Measurements from ENCODE around the gene WRAP53. TPM values are rescaled to one million over a fixed set of nuclear protein-coding genes. Genes with fewer than 3 reads are reported as not detected.

Gene WRAP53
- total RNA-seq, 1 experiment from 2014 or later: 13.8 TPM

DNA sequence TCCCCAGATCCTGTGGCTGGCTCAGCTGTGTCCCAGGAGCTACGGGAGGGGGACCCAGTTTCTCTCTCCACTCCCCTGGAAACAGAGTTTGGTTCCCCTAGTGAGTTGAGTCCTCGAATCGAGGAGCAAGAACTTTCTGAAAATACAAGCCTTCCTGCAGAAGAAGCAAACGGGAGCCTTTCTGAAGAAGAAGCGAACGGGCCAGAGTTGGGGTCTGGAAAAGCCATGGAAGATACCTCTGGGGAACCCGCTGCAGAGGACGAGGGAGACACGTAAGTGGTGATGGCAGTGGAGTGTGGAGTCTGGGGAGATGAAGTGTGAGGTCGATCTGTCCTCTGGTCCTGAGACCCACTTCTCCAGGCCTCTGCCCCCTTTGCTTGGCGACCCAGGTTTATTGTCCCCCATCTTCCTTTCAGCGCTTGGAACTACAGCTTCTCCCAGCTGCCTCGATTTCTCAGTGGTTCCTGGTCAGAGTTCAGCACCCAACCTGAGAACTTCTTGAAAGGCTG, 585 bp downstream of the WRAP53 start:
- H3K36me3 ChIP-seq: peaks cover 23% of the 10 kb centered on the region
- no peaks in the 10 kb centered on the region for H3K27me3 ChIP-seq (replicated peaks)
- H3K4me3 ChIP-seq: peak overlapping the region; percentile 61
- no peaks in the 10 kb centered on the region for H3K9me3 ChIP-seq (replicated peaks)
- no peak for DNase-seq (ENCODE audit: low read depth in 1 of 2, low spot score in 2 of 2)
- peaks cover 18% of the 10 kb centered on the region for H3K4me1 ChIP-seq (replicated peaks)
- peak overlapping the region; percentile 14; the same call in 1 of the 2 replicates for H3K27ac ChIP-seq

DNA sequence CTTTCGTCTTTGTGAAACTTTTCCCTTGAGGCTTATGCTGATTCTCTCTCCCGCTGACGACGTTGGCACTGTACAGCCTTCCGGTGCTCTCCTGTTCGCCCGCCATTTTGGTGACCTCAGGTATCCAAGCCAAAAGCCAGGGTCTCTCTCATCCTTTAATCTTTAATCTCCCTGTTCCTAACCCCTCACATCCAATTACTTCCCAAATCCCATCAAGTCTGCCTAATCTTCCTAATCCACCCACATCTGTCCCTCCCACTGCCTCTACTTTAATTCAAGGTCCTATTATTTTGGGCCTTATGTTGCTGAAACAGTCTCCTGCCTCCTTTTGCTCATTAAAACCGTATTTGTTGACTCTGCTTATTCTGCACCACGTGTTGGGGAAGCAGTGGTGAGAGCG, 7.3 kb downstream of the WRAP53 start:
- Histone ChIP-seq H3K9me3 (replicated peaks) (no peaks in the 10 kb centered on the region), H3K27ac (no peak overlapping the region), H3K36me3 (peaks cover 10% of the 10 kb centered on the region), H3K27me3 (replicated peaks) (no peaks in the 10 kb centered on the region), H3K4me3 (no peak overlapping the region), H3K4me1 (replicated peaks) (no peaks in the 10 kb centered on the region)
- DNase-seq (ENCODE audit: low read depth in 1 of 2, low spot score in 2 of 2): no peak

DNA sequence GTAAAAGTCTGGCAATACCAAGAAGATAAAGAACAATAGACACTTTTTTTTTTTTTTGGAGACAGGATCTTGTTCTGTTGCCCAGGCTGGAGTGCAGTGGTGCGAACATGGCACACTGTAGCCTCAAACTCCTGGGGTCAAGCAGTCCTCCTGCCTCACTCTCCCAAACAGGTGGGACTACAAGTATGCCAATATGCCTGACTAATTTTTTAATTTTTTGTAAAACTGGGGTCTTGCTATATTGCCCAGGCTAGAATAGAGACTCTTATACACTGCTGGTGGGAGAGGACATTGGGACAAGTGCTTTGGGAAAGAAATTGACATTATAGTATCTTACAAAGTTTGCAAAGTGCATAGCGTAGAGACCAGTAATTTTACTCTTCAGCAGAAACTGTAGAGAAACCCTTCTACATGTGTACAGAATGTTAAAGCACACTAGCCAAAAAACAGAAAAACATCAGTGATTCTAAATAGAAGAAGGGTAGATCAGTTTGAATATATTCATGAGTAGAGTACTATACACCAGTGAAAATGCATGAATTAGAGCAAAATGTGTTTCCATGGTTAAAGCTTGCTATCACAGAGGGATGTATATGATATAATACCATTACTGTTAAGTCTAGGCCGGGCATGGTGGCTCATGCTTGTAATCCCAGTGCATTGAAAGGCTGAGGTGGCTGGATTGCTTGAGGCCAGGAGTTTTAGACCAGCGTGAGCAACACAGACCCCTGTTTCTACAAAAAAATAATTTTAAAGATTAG, 9.7 kb downstream of the WRAP53 start:
- no peak for DNase-seq (ENCODE audit: low read depth in 1 of 2, low spot score in 2 of 2)
- H3K4me1 ChIP-seq (replicated peaks): no peaks in the 10 kb centered on the region
- no peak overlapping the region for H3K4me3 ChIP-seq
- H3K27ac ChIP-seq: no peak overlapping the region
- H3K36me3 ChIP-seq: peaks cover 18% of the 10 kb centered on the region
- H3K27me3 ChIP-seq (replicated peaks): no peaks in the 10 kb centered on the region
- no peaks in the 10 kb centered on the region for H3K9me3 ChIP-seq (replicated peaks)

DNA sequence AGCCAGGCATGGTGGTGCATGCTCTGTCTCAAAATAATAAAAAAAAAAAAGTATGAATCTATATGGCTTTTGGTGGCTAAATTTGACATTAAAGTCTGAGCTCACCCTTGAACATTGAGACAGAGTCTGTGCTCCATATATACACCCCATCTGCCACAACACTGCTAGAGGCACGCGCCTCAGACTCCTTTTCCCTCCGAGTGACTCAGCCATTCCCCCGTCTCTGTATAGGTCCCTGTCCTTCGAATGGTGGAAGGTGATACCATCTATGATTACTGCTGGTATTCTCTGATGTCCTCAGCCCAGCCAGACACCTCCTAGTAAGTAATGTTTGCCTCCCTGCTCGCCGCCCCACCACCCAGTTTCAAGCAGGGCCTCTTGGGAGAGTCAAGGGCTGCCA, 12.2 kb downstream of the WRAP53 start:
- Histone ChIP-seq H3K27ac (no peak overlapping the region), H3K4me1 (replicated peaks) (peaks cover 7% of the 10 kb centered on the region), H3K4me3 (no peak overlapping the region), H3K9me3 (replicated peaks) (no peaks in the 10 kb centered on the region), H3K36me3 (peaks cover 12% of the 10 kb centered on the region), H3K27me3 (replicated peaks) (peaks cover 16% of the 10 kb centered on the region)
- no peak for DNase-seq (ENCODE audit: low read depth in 1 of 2, low spot score in 2 of 2)

DNA sequence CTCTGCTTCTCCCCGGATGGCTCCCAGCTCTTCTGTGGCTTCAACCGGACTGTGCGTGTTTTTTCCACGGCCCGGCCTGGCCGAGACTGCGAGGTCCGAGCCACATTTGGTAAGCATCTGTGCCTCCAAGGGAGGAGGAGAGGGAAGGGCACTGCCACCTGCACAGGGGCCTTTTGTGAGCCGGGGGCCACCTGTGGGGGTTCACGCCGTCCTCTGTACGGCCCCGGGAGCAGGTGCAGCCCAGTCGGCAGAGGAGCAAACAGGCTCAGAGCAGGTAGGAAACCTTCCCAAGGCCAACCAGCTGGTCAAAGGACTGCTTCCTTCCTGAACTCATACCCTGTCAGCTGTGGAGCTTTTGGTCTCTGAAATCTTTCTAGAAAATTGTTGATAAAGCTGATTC, 13.4 kb downstream of the WRAP53 start:
- H3K27ac ChIP-seq: no peak overlapping the region
- H3K4me1 ChIP-seq (replicated peaks): peaks cover 7% of the 10 kb centered on the region
- no peak overlapping the region for H3K4me3 ChIP-seq
- H3K36me3 ChIP-seq: peaks cover 8% of the 10 kb centered on the region
- no peaks in the 10 kb centered on the region for H3K9me3 ChIP-seq (replicated peaks)
- H3K27me3 ChIP-seq (replicated peaks): peaks cover 27% of the 10 kb centered on the region
- DNase-seq (ENCODE audit: low read depth in 1 of 2, low spot score in 2 of 2): no peak

DNA sequence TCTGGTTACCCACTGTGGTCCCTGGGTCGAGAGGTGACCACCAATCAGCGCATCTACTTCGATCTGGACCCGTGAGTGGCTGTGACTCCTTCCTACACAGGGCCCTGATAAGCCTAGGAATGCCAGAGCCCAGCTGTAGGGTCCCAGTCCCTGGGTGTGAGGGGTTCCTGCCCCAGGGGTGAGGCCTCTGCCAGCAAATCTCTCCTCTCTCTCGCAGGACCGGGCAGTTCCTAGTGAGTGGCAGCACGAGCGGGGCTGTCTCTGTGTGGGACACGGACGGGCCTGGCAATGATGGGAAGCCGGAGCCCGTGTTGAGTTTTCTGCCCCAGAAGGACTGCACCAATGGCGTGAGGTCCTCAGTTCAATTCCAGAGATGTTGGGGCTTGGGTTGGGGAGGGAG, 14.5 kb downstream of the WRAP53 start:
- peaks cover 31% of the 10 kb centered on the region for H3K27me3 ChIP-seq (replicated peaks)
- H3K4me1 ChIP-seq (replicated peaks): peaks cover 7% of the 10 kb centered on the region
- no peak overlapping the region for H3K27ac ChIP-seq
- peaks cover 8% of the 10 kb centered on the region; the same call in 1 of the 2 replicates for H3K36me3 ChIP-seq
- no peak for DNase-seq (ENCODE audit: low read depth in 1 of 2, low spot score in 2 of 2)
- no peaks in the 10 kb centered on the region for H3K9me3 ChIP-seq (replicated peaks)
- no peak overlapping the region for H3K4me3 ChIP-seq

DNA sequence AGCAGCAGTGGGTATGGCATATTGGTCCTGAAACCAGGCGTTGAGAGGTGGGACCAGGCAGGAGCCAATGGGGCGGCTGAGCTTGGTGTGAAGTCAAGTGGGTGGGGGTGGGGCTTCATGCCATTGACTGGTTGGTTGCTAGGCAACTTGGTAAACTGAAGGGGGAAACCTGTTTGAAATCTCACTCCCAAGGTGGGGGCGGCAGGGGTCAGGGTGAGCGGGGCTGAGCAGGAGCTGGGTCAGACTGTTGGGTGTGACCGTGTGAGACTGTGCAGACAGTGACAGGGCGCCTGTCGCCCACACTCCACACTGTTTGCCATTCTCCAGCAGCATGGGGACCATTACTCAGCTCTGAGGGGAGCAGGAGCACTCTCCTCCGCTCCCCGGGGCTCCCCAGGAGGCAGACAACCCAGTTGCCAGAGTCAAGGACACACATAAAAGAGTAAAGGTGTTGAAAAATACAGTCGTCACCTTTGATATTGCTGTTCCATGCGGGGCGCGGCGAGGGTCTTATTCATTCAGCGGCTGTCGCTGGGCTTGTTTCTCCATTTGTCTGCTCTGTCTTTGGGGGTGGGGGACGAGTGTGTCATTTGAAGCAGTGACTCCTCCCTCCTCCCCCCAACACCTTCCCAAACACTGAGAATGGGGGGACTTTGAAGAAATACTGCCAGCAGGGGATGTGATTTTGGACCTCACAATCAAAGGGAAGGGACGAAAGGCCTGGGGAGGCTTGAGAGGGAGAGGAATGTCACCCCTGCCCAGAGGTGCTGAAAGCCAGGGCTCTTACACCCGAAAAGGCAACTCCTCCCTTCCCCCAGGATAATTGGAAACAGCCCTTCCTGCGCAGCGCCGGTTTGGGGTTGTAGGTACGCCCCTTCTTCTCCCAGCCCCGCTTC, 15.6 kb downstream of the WRAP53 start:
- DNase-seq (ENCODE audit: low read depth in 1 of 2, low spot score in 2 of 2): no peak
- Histone ChIP-seq H3K4me3 (no peak overlapping the region), H3K4me1 (replicated peaks) (peaks cover 7% of the 10 kb centered on the region), H3K27me3 (replicated peaks) (peaks cover 31% of the 10 kb centered on the region), H3K9me3 (replicated peaks) (no peaks in the 10 kb centered on the region), H3K27ac (no peak overlapping the region), H3K36me3 (peaks cover 8% of the 10 kb centered on the region; the same call in 1 of the 2 replicates)

DNA sequence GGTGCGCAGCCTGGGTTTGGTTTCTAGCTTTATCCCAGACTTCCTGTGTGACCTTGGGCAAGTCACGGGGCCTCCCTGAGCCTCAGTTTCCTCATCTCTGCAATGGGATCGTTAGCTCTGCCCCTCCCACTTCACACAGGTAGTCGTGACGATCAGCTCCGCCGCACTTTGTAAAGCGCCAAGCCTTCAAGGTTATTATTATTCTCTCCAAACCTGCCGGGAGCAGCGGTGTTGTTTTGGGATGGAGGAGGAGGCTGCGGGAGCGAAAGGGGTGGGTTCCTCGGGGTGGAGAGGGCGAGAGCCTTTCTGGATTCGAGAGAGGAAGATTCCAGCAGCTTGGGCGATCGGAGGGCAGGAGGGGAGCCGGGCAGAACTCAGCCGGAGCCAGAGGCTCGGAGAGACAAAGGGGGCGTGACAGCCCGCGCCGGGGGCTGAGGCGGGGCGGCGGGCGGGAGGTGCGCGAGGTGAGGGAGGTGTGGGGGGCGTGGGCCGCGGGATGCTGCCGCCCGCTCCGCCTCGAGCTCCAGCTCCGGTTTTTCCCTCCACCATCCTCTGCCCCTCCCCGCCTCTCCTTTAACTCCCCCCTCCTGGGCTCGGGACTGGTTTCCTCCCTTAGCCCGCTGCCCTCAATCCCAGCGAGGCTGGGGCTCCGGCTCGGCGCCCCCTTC, 16.5 kb downstream of the WRAP53 start, which contains the start of gene EFNB3:
Gene EFNB3 (plus strand): TSS at position 602 of the 668 bp plus-strand sequence. CDS start 397 bp downstream, outside the sequence.
- Histone ChIP-seq H3K27ac (no peak within 1 kb of the TSS), H3K4me3 (no peak within 1 kb of the TSS; the same call in 1 of the 2 replicates), H3K9me3 (replicated peaks) (no peaks in the 10 kb centered on the region), H3K36me3 (peaks cover 8% of the 10 kb centered on the region; the same call in 1 of the 2 replicates), H3K4me1 (replicated peaks) (peaks cover 7% of the 10 kb centered on the region), H3K27me3 (replicated peaks) (peaks cover 31% of the 10 kb centered on the region)
- no peak for DNase-seq (ENCODE audit: low read depth in 1 of 2, low spot score in 2 of 2)

DNA sequence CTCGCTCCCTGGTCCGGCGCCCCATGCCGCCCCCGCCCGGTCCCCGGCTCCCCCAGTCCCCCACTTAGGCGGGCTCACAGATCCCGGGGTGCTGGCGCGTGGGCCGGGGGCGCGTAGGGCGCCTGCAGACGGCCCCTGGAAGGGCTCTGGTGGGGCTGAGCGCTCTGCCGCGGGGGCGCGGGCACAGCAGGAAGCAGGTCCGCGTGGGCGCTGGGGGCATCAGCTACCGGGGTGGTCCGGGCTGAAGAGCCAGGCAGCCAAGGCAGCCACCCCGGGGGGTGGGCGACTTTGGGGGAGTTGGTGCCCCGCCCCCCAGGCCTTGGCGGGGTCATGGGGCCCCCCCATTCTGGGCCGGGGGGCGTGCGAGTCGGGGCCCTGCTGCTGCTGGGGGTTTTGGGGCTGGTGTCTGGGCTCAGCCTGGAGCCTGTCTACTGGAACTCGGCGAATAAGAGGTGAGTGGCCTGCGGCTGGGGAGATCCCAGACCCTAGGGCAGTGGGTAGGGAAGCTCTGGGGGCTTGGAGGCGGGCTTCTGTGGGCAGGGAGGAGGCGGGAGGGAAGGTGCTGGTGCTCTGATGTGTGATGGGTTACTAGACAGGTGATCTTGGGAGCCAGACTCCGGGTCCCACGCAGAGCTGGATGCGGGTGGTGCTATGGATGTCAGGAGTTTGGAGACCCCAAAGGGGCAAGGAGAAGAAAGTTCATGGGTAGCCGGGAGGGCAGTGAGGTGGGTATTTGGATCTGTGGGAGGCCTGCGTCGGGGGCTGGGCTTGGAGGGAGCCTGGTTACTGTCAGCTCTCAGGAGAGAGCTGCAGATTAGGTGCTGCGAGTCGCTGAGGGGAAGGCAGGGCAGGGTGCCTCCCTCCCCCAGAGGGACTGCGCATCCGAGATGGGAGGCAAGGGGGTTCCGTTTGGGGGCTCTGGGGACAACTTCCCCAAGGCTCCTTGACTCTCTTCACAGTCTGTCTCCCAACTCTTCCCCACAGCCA, 17.3 kb downstream of the WRAP53 start:
- H3K36me3 ChIP-seq: peaks cover 8% of the 10 kb centered on the region; the same call in 1 of the 2 replicates
- H3K4me1 ChIP-seq (replicated peaks): peaks cover 7% of the 10 kb centered on the region
- no peak for DNase-seq (ENCODE audit: low read depth in 1 of 2, low spot score in 2 of 2)
- H3K27ac ChIP-seq: no peak overlapping the region
- peaks cover 31% of the 10 kb centered on the region for H3K27me3 ChIP-seq (replicated peaks)
- H3K9me3 ChIP-seq (replicated peaks): no peaks in the 10 kb centered on the region
- no peak overlapping the region; the same call in 1 of the 2 replicates for H3K4me3 ChIP-seq

DNA sequence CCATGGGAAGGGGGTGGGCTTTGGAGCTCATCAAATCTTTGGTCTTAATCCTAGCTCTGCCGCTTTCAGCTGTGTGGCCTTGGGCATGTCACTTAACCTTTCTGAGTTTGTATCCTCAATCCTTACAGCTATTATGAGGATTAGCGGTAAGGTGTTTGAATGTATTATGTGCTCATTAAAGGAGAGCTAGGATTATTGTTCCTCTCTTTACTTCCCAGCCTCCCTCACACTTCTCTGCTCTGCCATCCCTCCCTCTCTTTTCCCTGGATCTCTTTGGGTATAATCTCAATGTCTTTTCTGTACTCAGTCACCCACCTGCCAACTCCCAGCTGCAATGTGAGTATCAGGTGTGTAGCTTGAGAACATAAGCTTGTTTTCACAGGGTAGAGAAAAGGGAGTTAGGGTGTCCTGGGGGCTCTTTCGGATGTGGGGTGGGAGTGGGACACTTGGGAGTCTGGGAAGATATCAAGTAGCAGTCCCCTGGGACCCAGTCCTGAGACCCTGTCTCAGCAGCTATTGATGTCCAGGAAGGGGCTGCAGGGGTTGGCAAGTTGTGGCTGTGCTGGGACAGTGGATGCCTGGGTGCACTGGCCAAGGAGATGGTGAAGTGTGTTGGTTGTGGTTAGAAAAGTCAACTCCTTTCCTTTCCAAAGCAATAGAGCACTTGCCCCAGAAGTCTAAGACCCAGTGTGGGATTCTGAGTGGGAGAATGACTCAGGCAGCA, 18.5 kb downstream of the WRAP53 start:
- peaks cover 38% of the 10 kb centered on the region for H3K27me3 ChIP-seq (replicated peaks)
- no peak overlapping the region for H3K27ac ChIP-seq
- H3K4me3 ChIP-seq: no peak overlapping the region
- H3K4me1 ChIP-seq (replicated peaks): peaks cover 7% of the 10 kb centered on the region
- H3K36me3 ChIP-seq: peaks cover under 1% of the 10 kb centered on the region; the same call in 1 of the 2 replicates
- no peak for DNase-seq (ENCODE audit: low read depth in 1 of 2, low spot score in 2 of 2)
- H3K9me3 ChIP-seq (replicated peaks): no peaks in the 10 kb centered on the region

DNA sequence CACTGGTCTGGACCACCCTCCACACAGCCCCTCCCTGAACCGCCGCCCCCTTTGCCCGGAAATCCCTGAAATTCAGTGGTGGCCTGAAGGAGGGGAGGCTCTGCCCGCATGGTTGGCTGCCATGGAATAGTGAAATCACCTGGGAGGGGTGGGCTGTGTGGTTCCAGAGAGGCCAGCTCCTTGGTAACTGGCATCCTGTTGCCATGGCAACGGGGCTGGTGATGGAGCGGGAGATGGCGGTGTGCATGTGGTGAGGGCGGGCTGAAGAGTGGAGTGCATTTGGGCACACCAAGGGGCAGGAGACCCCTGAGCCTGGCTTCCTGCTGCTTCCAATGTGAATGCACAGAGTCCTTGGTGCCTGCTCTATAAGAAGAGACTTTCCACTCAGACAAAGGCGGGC, 19.2 kb downstream of the WRAP53 start:
- H3K4me1 ChIP-seq (replicated peaks): peaks cover 7% of the 10 kb centered on the region
- H3K27ac ChIP-seq: no peak overlapping the region
- peaks cover 44% of the 10 kb centered on the region for H3K27me3 ChIP-seq (replicated peaks)
- no peaks in the 10 kb centered on the region for H3K9me3 ChIP-seq (replicated peaks)
- no peak overlapping the region for H3K4me3 ChIP-seq
- H3K36me3 ChIP-seq: no peaks in the 10 kb centered on the region
- DNase-seq (ENCODE audit: low read depth in 1 of 2, low spot score in 2 of 2): no peak
